Suppressor macrophage treated with lipopolysaccharide for 4 hours (primary cell): ENCODE results near the gene AK9.
A peak's percentile ranks its signal among the peaks of the same experiment; 100 is the strongest.

Experiments
- DNase-seq: peaks from one replicate; pipeline ENCODE4 v3.0.0-alpha.2; 2020

AK9 gene

GRCh38 chr6:109507490-109508072 is 183.4 kb downstream of the AK9 start:
- no peak for DNase-seq

DNA sequence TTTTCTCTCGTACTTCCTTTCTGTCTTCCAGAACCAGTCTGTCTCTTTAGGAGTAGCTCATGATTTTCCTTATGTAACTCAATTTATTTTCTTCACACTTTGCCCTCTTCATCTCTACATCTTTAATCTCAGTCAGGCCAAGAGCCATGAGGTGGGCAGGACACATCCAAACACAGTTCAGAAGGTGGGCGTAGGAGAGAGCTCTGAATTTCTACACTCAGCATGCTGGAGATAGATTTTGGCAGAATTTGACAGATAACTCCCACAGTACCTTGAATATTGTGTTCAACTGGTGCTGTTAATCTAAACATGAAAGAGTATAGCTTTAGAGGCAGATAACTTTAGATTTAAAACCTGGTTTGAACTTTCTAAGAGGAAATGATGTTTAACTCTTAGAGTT is 184.2 kb downstream of the AK9 start:
- DNase-seq, result no peak

DNA sequence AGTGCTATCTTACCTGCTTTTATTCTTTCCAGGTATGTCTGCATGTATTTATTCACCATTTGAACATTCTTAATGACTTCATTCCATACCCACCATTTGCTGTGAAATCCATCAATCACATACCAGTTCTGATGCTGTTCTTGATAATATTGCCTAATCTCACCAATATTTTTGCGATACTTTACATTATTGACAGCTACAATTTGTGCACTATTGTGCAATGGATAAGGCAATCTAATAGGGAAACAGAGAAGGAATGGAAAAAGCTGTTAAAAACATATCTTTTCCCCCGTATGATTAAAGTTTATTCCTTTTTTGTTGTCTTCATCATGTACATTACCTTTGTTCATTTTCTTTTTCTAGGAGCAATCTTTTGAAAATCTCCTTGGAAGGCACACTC is 184.7 kb downstream of the AK9 start:
- no peak for DNase-seq

GRCh38 chr6:109503327-109504224 is 187.4 kb downstream of the AK9 start:
- DNase-seq, result no peak

DNA sequence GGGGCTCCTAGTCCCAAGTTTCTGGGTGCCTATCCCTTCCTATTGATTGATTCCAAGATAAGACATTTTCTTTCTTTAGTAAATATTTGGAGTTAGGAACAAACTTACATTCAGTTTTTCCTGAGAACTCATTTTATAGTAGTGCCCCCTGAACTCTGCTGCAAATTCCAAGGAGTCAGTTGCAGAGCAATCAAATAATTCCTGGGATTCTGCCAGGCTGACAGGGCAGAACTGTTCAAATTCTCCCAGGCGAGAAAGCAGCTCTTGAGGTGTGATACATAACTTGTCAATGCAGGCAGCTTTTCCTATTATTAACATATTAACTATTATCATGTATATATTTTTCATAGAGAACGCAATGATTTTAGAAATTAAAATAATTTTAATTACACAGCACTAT is 192.1 kb downstream of the AK9 start:
- DNase-seq, result no peak

DNA sequence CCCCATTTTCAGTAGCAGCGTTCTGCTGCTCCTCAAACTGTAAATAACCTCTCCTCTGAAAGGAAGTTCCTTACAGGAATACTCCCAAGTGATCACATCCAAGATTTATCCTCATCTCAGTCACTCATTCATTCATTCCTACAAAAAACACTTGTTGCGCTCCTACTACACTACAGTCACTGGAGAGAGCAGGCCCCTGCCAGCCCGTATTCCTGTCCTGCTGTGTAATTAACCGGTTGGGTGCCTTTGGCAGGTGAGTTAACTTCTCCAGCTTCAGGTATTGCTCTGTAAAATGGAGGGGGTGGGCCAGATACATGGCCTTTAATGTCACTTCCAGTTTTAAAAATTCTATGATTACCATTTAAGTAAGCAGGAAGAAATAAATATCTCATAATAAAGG is 192.9 kb downstream of the AK9 start:
- no peak for DNase-seq

GRCh38 chr6:109496036-109496772 is 194.8 kb downstream of the AK9 start:
- DNase-seq, result no peak

GRCh38 chr6:109493865-109494264 is 197.1 kb downstream of the AK9 start:
- peak; percentile 41 for DNase-seq

GRCh38 chr6:109491207-109491938 is 199.6 kb downstream of the AK9 start:
- DNase-seq, result no peak

DNA sequence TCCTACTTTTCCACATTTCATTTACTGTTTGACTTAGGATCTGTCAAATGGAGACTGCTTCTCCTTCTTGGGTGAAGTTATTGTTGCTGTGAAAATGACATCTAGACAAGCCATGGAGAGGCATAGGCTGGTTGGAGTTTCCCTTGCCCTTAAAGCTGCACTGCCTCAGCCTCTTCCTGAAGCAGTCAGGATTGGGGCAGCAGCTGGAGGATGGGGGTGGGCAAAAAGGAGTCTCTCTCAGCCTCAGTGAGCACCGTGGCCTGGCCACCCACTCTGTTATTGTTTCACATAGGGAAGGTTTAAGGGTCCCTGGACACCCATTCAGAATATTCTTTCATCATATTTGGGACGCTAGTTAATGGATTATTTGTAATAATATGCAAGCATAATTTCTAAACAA is 200.3 kb downstream of the AK9 start:
- DNase-seq, result no peak

DNA sequence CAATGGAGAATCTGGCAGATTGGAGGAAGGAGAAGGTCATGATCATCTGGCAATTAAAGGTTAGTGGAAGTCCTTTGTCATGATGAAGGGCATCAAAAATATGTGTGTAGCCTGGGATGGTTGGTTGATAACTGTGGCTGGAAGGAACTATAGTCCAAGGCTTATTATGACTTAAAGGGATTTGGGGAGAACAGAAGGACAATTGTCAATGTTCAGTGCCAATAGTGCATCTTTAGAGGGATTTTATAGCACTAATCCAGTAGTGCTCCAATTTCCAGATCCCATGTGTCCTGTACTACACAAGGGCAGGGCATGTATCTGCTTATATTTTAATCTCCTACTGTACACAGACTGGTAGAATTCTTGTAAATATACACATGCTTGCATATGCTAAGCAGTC is 203.0 kb downstream of the AK9 start:
- no peak for DNase-seq

DNA sequence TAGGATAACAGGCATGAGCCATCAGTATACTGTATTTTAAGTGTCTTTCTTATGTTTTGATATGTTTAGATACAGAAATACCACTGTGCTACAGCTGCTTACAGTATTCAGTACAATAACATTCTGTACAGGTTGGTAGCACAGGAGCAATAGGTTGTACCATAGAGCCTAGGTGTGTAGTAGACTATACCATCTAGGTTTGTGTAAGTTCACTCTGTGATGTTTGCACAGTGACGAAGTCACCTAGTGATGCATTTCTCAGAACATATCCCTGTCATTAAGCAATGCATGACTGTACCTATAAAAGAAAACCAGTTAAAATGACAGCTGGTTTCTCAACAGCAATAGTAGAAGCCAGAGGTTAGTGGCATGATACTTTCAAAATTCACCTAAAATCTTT is 204.9 kb downstream of the AK9 start:
- no peak for DNase-seq

DNA sequence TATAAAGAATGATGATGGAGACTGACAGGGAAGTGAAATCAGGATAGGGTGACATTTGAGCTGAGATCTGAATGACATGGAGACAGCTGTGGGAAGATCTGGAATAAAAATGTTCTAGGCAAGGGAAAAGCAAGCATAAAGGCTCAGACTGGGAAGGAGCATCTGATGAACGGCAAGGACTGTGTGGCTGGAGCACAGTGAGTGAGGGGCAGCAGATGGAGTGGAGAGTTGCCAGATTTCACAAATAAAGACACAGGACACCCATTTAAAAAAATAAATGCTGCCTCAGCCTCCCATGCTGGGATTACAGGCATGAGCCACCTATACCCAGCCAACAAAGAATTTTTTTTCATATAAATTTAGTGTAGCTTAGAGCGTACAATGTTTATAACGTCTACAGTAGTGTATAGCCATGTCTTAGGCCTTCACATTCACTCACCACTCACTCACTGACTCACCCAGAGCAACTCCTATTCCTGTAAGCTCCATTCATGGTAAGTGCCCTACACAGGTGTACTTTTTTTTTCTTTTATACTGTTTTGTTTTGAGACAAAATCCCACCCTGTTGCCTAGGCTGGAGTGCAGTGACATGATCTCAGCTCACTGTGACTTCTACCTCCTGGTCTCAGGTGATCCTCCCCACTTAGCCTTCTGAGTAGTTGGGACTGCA is 205.6 kb downstream of the AK9 start:
- DNase-seq, result no peak

- DNase-seq, result no peak
Observed at GRCh38 chr6:109484122-109484521, 206.9 kb downstream of the AK9 start.

DNA sequence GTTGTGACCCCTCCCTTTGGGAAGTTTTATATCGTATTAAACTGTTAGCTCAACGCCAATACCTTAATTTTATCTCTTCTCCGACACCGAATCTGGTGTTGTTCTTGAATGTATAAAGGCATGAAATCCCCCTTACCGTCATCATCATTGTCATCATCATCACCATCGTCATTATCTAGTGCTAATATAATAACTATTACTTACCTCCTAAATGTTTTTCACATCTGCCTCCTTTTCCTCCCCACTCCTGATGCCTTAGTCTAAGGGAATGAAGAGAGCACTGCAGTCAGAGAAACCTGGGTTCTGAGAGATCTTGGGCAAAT is 207.3 kb downstream of the AK9 start:
- no peak for DNase-seq

DNA sequence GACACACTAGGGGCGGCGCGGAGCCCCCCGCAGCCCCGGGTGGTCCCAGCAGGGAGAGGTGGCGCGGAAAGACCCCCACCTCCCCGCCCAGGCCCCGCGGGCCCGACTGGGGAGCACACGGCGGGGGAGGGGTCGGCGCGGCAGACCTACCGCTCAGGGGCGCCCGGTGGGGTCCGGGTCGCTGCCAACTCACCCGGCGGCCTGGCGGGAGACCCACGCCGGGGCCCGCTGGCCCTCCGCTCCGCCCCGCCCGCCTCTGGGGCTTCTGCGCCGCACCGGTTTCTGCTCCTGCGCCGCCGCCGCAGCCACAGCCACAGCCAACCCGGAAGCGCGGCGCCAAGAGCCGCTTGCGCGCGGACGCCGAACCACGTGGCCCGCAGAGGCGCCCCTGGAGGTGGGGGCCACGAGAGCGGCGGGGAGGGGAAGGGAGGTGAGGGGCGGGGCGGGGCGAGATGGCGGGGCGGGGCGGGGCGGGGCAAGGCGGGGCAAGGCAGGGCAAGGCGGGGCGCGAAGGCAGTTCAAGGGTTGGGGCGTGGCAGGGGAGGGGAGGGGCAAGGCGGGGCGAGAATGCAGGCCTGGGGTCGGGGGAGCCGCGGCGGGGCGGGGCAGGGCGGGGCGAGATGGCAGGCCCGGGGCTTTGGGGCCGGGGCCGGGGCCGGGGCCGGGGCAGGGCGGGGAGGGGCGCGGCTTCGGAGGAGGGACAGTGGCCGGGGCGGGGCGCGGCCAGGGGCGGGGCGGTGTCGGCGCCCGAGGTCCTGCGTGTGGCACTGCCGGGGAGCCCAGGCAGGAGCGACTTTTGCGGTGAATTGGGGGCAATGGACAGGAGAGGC is 207.9 kb downstream of the AK9 start, which contains the start of gene ZBTB24:
Gene ZBTB24 (minus strand): TSS at position 315 of the 830 bp plus-strand sequence. CDS start 1,193 bp downstream, outside the sequence.
- peak; percentile 97 for DNase-seq

DNA sequence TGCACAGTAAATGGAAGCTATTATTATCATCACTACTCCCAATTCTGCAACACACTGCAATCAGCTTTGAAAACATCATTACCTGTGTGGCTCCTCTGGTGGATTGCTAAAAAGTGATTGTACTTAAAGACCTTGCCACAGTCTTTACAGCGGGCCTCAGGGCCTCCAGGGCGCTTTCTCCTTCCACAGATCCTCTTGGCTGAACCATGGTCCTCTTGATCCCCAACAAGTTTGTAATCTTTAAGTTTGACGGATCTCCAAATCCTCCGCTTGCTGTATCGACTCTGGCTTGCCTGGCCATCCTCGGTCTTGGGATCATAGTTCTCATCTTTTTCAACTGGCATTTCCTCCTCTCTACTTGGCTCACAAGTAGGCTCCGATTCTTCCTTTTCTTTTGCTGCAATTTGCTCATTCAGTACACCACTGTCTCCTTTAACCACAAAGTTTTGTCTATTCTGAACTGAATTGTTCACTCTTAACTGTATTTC is 210.0 kb downstream of the AK9 start:
- no peak for DNase-seq

- DNase-seq, result no peak
Observed at GRCh38 chr6:109478841-109479624, 212.0 kb downstream of the AK9 start.

DNA sequence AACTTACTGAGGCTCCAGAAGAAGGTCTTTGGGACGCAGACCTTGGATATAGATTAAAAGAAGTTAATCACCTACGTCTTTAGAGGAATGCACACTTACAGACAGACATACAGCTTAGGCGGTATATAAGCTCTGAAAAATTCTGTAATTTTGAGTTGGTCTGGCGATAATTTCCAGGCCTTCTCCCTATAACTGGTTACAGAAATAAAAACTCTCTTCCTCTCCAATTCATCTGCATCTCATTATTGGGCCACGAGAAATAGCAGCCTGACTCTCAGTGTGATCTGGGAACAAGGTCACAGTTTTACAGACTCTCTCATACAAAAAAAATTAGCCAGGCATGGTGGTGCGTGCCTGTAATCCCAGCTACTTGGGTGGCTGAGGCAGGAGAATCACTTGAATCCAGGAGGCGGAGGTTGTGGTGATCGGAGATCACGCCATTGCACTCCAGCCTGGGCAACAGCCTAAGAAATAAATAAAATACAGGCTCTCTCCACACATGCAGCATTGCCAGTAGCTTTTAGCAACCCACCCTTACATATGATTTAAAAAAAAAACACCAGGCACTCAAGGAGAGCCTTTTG is 212.7 kb downstream of the AK9 start:
- DNase-seq, result no peak

DNA sequence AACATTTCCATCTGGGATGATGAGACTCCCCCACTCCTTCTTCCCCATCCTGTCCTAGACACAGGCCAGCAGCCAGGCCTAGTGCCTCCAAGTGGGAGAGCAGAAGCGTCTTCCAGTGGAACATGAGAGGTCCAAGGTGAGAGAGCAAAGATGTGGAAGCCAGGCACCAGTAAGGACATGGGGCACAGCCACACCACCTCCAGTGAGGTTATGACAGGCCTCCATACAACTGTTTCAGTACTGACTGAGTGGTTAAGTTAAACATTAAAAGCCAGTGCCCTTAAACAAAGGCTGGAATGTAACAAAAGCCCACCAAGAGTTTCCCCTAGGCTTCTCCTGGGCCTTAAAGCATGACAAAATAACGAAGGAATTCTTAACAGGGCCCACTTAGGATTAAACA is 213.3 kb downstream of the AK9 start:
- no peak for DNase-seq
